ENCODE results near the gene ZNF14. TPM values are rescaled to one million over a fixed set of nuclear protein-coding genes. Genes with fewer than 3 reads are reported as not detected.

ZNF14 gene
- polyA plus RNA-seq, 3 donors: 0.88 to 2.1 (median 1.2) TPM

DNA sequence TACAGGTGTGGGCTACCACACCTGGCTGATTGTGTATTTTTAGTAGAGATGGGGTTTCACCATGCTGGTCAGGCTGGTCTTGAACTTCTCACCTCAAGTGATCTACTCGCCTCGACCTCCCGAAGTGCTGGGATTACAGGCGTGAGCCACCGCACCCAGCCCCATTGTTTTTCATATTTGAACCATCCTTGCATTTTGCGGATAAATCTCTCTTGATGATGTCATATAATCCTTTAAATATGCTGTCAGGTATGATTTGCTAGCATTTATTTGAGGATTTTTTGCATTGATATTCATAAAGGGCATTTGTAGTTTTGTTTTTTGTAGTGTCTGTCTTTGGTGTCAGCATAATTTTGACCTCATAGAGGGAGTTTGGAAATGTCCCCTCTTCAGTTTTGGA, 58.6 kb downstream of the ZNF14 start:
- Histone ChIP-seq H3K27me3 (ENCODE audit: control insufficient read depth in 2 of 2, insufficient read depth in 2 of 2, low read length in 2 of 2) (no peaks in the 10 kb centered on the region), H3K4me2 (replicated peaks; ENCODE audit: extremely low read depth, low read length, poor library complexity, severe bottlenecking) (no peak overlapping the region), H3K79me2 (ENCODE audit: insufficient read depth, low read length) (peaks cover 77% of the 10 kb centered on the region), H3K9me3 (replicated peaks in 1 of 2; ENCODE audit: control insufficient read depth in 1 of 2, insufficient read depth in 1 of 2, low read length in 2 of 2) (peaks cover 76 to 85% of the 10 kb centered on the region in 2 donors), H3K4me1 (ENCODE audit: control insufficient read depth in 1 of 2, insufficient read depth in 2 of 2, low read length in 2 of 2) (peaks cover 6 to 7% of the 10 kb centered on the region in 2 donors), H3K36me3 (replicated peaks in 1 of 2; ENCODE audit: control insufficient read depth in 1 of 2, insufficient read depth in 2 of 2, low read length in 2 of 2) (peaks cover 55 to 69% of the 10 kb centered on the region in 2 donors), H3K27ac (ENCODE audit: low read depth in 1 of 2, low read length in 2 of 2) (no peak overlapping the region), H3K9ac (ENCODE audit: insufficient read depth, low read length, poor library complexity, severe bottlenecking) (no peak overlapping the region), H2AFZ (ENCODE audit: insufficient read depth, low read depth, low read length, poor library complexity, severe bottlenecking) (no peak overlapping the region), H3K4me3 (replicated peaks in 1 of 3; ENCODE audit: low read depth in 2 of 3, low read length in 3 of 3) (no peak overlapping the region), H4K20me1 (ENCODE audit: insufficient read depth, low read length) (no peaks in the 10 kb centered on the region)
- no peak overlapping the region for H3K4me3 Mint-ChIP-seq
- H3K36me3 Mint-ChIP-seq: peaks cover 70 to 86% of the 10 kb centered on the region in 2 donors
- TF ChIP-seq, protein P1, sequence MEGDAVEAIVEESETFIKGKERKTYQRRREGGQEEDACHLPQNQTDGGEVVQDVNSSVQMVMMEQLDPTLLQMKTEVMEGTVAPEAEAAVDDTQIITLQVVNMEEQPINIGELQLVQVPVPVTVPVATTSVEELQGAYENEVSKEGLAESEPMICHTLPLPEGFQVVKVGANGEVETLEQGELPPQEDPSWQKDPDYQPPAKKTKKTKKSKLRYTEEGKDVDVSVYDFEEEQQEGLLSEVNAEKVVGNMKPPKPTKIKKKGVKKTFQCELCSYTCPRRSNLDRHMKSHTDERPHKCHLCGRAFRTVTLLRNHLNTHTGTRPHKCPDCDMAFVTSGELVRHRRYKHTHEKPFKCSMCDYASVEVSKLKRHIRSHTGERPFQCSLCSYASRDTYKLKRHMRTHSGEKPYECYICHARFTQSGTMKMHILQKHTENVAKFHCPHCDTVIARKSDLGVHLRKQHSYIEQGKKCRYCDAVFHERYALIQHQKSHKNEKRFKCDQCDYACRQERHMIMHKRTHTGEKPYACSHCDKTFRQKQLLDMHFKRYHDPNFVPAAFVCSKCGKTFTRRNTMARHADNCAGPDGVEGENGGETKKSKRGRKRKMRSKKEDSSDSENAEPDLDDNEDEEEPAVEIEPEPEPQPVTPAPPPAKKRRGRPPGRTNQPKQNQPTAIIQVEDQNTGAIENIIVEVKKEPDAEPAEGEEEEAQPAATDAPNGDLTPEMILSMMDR (IDR thresholded peaks at IDR 0.05): no peak
- H3K27ac Mint-ChIP-seq: no peak overlapping the region
- no peak for DNase-seq
- intact Hi-C loops (cut with micrococcal nuclease): loop anchor here (5.0 to 10.0 kb wide), 2 partner anchors 103 to 220 kb away; no protein-coding TSS in a partner anchor
- H3K4me1 Mint-ChIP-seq: peaks cover 9% of the 10 kb centered on the region
- H3K9me3 Mint-ChIP-seq: peaks cover 58 to 86% (median 84%) of the 10 kb centered on the region in 7 donors
- WGBS (ENCODE audit: insufficient coverage): 100% methylated on average over 5 of the region's 6 CpGs
- H3K27me3 Mint-ChIP-seq (ENCODE audit: low read depth in 3 of 3): no peaks in the 10 kb centered on the region

DNA sequence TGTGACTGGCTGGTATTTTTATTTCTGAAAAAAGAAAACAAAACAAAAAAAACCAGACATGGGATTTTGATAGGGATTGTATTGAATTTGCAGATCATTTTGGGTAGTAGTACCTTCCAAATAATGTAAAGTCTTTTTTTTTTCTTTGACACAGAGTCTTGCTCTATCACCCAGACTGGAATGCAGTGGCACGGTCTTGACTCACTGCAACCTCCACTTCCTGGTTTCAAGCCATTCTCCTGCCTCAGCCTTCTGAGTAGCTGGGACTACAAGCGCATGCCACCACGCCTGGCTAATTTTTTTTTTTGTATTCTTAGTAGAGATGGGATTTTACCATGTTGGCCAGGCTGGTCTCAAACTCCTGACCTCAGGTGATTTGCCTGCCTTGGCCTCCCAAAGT, 60.1 kb downstream of the ZNF14 start:
- peaks cover 40 to 54% of the 10 kb centered on the region in 2 donors for H3K36me3 ChIP-seq (replicated peaks in 1 of 2; ENCODE audit: control insufficient read depth in 1 of 2, insufficient read depth in 2 of 2, low read length in 2 of 2)
- Mint-ChIP-seq H3K27ac (no peak overlapping the region), H3K36me3 (peaks cover 55 to 71% of the 10 kb centered on the region in 2 donors), H3K27me3 (ENCODE audit: low read depth in 3 of 3) (peaks cover 0 to 1% (median 0%) of the 10 kb centered on the region in 3 donors), H3K4me3 (no peak overlapping the region), H3K9me3 (peaks cover 46 to 73% (median 70%) of the 10 kb centered on the region in 7 donors), H3K4me1 (peaks cover 15% of the 10 kb centered on the region)
- peaks cover 61 to 73% of the 10 kb centered on the region in 2 donors for H3K9me3 ChIP-seq (replicated peaks in 1 of 2; ENCODE audit: control insufficient read depth in 1 of 2, insufficient read depth in 1 of 2, low read length in 2 of 2)
- no peak overlapping the region for H3K27ac ChIP-seq (ENCODE audit: low read depth in 1 of 2, low read length in 2 of 2)
- H3K4me1 ChIP-seq (ENCODE audit: control insufficient read depth in 1 of 2, insufficient read depth in 2 of 2, low read length in 2 of 2): peaks cover 13 to 17% of the 10 kb centered on the region in 2 donors
- H3K4me3 ChIP-seq (replicated peaks in 1 of 3; ENCODE audit: low read depth in 2 of 3, low read length in 3 of 3): no peak overlapping the region
- 80% methylated on average over 1 of the region's 3 CpGs for WGBS (ENCODE audit: insufficient coverage)
- no peak overlapping the region for H3K4me2 ChIP-seq (replicated peaks; ENCODE audit: extremely low read depth, low read length, poor library complexity, severe bottlenecking)
- H4K20me1 ChIP-seq (ENCODE audit: insufficient read depth, low read length): no peaks in the 10 kb centered on the region
- DNase-seq: no peak
- no peaks in the 10 kb centered on the region for H3K27me3 ChIP-seq (ENCODE audit: control insufficient read depth in 2 of 2, insufficient read depth in 2 of 2, low read length in 2 of 2)
- TF ChIP-seq, protein P1 (IDR thresholded peaks at IDR 0.05): no peak
- H3K79me2 ChIP-seq (ENCODE audit: insufficient read depth, low read length): peaks cover 85% of the 10 kb centered on the region
- no peak overlapping the region for H2AFZ ChIP-seq (ENCODE audit: insufficient read depth, low read depth, low read length, poor library complexity, severe bottlenecking)
- H3K9ac ChIP-seq (ENCODE audit: insufficient read depth, low read length, poor library complexity, severe bottlenecking): no peak overlapping the region
- intact Hi-C loops (cut with micrococcal nuclease): loop anchor here (5.0 to 10.0 kb wide), 2 partner anchors 104 to 222 kb away; no protein-coding TSS in a partner anchor
